ENCODE results near the gene AMMECR1L.

- TF ChIP-seq CTCF (IDR thresholded peaks at IDR 0.05; ENCODE audit: low read depth, low read length, missing input control) (no peak), MAX (IDR thresholded peaks at IDR 0.05) (no peak), GABPA (IDR thresholded peaks at IDR 0.05 in 1 of 2, conservative IDR thresholded peaks at IDR 0.05 in 1 of 2) (no peak), ATF3 (IDR thresholded peaks at IDR 0.05) (no peak), NR2F2 (IDR thresholded peaks at IDR 0.05) (no peak), SP1 (IDR thresholded peaks at IDR 0.05) (peak; percentile 60), RAD21 (IDR thresholded peaks at IDR 0.05) (peak in 1 of 2 donors; percentile 6)
These were observed 71.1 kb downstream of the AMMECR1L start for GRCh38 chr2:127814677-127815076.

Measured in liver (tissue), 3 donors.